WTC11 (cell line): Measurements from ENCODE around the gene DRD4.

Experiments used
- ATF1 ChIP-seq: sonication (generic); formaldehyde crosslinking; IDR thresholded peaks from 2 replicates; pipeline ENCODE4 v1.8.1; 2023; ENCODE audit warnings: mild to moderate bottlenecking, moderate library complexity, missing genetic modification reagents
- TF ChIP-seq, protein P1 (sequence below): sonication (generic); formaldehyde crosslinking; conservative IDR thresholded peaks from 2 replicates; pipeline ENCODE4 v1.8.1; 2022; ENCODE audit warnings: mild to moderate bottlenecking, missing genetic modification reagents

DNA sequence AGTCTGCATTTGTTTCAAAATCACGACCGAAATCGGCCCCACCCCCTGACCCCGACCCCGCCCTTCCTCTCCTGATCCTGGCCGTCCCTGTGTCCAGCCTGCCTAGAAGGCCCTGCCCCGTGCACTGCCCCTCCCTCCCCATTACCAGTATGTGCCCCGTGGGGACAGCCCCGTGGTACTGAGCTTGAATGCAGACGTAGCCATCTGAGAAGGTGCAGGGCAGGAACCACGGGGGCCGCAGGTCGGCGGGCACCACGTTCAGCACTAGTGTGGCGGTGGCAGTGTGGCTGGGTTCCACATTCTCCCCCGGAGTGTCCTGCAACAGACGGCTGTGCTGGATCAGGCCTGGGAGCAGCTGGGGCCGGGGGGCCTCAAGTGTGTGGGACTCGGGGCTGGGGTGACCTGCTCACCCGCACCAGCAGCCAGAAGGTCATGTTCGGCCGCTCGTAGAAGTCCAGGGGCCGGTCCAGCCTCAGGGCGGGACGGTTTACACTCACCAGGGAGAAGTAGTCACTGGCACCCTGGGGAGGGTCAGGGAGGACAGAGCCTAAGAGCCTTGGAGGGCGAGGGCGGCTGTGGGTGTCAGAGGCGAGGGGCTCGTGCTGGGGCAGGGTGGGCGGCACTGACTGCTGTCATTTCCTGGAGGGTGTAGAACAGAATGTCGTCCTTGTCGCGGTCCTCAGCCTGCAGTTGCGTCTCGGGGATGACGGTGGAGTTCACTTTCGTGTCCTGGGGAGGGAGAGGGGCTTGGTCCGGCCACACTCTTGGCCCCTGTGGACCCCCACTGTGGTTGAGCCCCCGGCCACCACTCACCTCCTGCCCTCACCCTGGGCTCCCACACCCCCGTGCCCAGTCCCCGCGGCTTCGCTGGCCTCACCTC, 15.9 kb upstream of the DRD4 start:
- TF ChIP-seq, protein P1, sequence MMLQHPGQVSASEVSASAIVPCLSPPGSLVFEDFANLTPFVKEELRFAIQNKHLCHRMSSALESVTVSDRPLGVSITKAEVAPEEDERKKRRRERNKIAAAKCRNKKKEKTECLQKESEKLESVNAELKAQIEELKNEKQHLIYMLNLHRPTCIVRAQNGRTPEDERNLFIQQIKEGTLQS (CRISPR knock-in tag): no peak
- no peak for TF ChIP-seq ATF1
